MV-4-11 (cell line): ENCODE results near the gene ATG5.

Experiments used
- DNase-seq: peaks from one replicate; lab custom pipeline; 2025; lab: John Stamatoyannopoulos, UW

Gene ATG5

DNA sequence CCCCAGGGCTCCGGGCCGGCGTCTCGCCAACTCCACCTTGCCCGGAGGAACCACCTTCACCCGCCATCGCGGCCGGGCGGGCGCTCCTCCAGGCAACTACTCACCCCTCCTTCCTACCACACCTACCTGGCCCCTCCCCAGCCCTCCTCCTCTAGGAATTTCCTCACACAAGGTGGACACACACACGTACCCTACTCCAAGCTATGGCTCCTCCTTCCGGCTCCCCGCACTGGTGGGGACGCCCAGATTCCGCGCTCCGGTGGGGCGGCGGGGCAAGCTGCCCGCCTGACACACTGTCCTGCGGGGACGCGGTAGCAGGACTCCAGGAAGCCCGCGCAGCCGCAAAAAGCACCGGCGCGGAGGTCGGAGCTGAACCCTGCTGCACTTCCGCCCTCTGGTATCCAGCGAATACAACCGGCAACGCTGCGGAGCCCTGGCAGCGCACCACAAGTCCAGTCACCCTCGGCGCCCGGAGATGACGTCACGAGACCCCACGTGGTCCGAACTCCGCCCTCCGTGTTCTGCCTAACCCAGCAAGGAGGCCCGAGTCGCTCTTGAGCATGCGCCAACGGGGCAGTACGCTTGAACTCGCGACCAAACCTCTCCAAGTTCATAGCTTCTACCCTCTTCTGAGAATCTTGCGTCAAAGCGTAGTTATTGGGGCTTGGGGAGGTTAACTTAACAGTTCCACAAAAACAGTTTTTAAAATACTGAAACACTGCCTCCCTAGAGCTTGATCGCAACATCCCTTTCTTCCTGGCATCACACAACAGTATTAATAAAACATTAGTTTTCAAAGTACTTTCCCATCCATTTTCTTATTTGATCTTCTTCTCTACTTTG lies at the start of gene ATG5:
TSS of gene ATG5 (minus strand) at position 425 of the 843 bp plus-strand sequence. CDS start 9,552 bp downstream, outside the sequence.
- DNase-seq: peak; percentile 99

GRCh38 chr6:106373502-106374239 lies 48.1 kb upstream of the ATG5 start:
- no peak for DNase-seq

- DNase-seq: no peak
Observed at GRCh38 chr6:106372838-106373501, 47.4 kb upstream of the ATG5 start.

DNA sequence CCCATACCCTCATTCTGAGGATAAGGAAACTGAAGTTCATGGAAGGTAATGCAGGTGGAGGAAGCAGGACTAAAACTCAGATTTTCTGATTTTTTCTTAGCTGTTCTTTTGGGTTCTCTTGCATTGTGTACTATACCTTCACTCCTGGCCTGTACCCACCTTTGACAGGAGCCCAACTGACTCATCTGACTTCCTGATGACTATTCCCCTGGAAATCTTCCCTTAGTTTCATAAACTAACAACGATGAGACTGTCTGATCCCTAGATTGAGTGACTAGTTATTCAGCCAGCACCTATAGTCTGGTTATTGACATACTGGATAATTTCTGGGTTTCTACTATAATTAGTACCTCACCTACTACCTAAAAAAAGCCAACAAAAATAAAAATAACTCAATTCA lies 45.1 kb upstream of the ATG5 start:
- DNase-seq: no peak

- no peak for DNase-seq
Observed at GRCh38 chr6:106369739-106370138, 44.2 kb upstream of the ATG5 start.

DNA sequence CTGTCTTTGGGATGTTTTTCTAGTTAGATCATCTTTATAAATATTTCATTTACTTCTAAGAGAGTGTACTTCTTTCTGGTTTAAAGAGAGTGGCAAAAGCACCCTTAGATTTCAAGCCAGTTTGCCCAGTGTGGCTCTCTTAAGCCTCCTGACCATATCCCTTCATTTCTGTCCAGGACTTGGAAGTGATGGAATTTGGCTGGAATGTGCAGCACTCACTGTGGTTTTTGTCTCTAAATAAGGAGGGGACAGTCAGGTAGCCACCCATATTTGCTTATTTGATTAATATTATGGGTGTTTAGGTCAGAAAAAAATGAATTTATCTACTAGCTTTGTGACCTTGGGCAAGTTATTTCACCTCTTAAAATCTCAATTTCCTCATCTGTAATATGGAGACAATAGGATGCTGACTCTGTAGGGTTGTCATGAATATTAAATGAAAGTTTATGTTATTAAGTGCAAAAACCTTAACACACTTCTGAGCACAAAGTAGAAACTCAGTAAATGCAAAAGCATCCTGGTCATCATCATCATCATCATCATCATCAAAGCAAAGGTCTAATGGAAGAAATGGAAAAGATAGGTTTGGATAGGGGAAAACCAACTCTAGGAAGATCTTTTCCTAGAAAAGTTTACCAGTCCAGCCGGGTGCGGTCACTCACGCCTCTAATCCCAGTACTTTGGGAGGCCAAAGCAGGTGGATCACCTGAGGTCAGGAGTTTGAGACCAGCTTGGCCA lies 38.0 kb upstream of the ATG5 start:
- no peak for DNase-seq

DNA sequence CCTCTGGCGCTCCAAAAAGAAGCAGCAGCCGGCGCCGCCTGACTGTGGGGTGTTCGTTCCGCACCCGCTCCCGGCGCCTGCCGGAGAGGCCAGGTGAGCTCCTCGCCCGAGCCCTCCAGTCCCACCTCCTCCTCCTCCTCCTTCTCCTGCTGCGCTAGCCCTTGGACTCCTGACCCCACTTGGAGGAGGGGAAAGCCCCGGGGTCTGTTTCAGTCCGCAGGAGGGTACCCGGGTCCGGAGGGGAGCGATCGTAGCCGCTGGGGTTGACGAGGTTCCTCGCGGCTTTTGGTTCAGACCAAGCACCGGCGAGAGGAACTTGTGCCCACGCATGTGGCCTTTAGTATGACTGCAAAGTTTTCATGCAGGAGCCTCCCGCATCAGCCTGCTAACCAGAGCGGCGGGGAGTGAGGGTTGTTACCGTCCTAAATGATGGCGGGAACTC lies 35.5 kb upstream of the ATG5 start:
- DNase-seq: no peak

- DNase-seq: no peak
Observed at GRCh38 chr6:106360410-106360988, 34.9 kb upstream of the ATG5 start, which contains the start of gene CRYBG1. Gene CRYBG1, plus strand, starts transcription at chr6:106360717. Its CDS starts 192 bp downstream, at chr6:106360909.

GRCh38 chr6:106359959-106360409 lies 34.4 kb upstream of the ATG5 start:
- DNase-seq: no peak

DNA sequence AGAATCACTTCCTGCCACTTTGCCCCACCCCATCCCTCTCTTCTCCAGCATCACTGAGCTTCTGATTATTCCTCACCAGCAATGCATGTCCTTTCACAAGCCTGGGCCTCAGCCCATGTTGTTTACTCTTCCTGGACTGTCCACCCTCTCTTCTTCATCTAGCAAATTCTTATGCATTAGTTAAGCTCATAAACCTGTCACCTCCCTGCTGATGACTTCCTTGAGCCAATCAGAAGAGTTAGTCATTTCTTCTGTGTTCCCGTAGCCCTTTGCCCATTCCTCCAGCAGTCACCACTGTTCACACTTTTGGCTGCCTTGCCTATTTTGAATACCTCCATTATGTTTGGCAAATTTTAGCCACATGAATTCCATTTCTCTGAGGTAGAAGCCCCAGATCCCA lies 30.8 kb upstream of the ATG5 start:
- DNase-seq: no peak

DNA sequence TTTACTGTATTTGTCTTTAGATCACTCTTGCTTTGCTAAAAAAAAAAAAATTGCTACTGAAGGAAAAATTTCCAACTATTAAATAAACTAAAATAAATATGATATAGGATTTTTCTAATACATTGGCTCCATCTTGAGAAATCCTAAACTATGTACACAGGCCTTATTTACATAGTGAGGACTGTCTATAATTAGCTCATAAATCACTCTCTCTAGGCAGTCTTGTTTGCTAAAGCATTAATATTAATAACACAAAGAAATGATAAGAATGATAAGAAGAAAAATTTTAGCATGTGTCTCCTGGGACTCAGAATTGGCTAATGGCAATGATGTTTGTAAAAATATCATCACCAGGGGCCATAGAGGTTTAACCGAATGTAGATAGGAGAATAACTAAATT lies 21.7 kb upstream of the ATG5 start:
- no peak for DNase-seq

- DNase-seq: peak; percentile 64
Observed at GRCh38 chr6:106339334-106340029, 13.9 kb upstream of the ATG5 start.

DNA sequence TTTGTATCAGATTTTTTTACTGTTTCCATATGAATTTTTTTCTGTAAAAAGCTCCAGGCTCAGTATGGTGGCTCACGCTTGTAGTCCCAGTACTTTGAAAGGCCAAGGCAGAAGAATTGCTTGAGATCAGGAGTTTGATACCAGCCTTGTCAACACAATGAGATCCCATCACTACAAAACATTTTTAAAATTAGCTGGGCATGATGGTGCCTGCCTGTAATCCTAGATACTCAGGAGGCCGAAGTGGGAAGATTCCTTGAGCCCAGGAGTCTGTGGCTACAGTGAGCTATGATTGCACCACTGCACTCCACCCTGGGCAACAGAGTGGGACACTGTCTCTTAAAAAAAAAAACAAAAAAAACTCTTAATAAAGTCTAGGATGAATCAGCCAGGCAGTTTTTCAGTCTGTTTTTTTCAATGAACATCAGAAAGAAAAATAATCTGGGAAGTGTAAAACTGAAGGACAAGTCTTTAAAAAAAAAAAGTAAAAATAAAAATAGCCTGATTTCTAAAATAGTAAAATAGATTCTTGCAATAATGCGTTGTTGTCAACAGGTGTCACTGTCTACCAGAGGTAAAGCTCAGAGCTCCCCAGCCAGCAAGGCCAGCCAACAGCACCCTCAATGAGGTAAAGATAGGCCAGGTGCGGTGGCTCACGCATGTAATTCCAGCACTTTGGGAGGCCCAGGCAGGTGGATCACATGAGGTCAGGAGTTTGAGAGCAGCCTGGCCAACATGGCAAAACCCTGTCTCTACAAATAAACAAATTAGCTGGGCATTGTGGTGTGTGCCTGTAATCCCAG lies 9.3 kb upstream of the ATG5 start:
- DNase-seq: peak; percentile 5

DNA sequence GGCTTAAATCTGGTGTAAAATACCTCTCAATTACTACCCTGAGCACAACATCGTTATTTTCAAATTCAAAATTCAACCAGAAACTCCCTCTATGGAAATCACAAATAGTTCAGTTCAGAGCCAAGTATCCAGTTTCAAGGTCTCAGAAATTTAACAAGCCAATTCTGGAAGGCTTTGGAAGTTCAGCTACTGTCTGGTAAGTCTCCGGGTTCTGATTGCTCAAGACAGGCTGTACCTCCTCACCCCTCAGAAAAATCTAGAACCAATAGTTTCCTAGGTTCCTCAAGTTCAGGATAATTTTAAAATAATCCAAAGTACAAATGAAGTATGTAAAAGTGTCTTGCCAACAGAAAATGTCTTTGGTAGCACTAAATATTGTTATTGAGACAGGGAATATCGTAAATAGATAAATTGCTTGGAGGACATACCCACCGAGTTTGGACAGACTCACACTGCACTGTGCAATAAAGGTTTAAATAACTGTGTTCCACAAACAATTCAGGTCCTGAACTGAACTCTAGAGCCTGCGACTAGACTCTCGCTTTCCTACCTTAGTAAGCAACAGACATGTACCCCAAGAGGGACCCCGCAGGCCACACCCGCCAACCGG lies 729 bp downstream of the ATG5 start:
- DNase-seq: peak; percentile 6

DNA sequence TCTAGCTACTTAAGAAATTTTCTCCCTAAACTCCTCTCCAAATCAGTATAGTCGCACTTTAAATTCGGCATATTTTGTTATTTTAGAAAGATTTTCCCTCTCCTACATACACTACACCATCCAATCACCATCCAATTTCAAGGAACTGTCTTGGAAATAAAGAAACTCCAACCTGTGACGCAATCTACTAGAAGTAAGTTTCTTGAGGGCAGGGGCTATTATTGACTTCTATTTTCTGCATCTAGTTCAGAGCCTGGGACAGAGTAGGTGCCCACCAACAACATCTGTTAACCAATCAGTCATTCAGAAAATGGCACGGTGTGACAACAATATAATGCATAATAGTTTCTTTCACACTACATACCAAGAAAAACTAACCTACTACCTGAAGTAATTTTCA lies 3.6 kb downstream of the ATG5 start:
- no peak for DNase-seq

- DNase-seq: peak; percentile 26
Observed at GRCh38 chr6:106318851-106319250, 6.7 kb downstream of the ATG5 start.

DNA sequence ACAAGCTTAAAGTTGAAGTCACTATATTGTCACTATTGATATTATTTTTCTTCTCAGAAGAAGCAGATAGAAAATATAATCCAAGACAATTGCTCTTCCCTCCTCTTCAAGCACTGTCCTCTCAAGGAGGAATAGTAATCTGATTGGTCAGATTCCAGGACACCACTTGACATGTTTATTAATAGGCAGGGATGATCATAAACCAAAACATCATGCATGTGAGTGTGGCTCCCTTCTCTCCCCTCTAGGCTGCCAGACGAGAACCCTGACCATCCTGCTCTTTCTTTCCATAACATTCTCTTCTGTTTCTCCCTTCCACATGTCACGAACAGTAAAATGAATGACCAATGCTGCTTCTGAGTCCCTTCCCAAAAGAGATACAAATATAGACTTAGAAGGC lies 7.5 kb downstream of the ATG5 start:
- DNase-seq: no peak

GRCh38 chr6:106316375-106316766 lies 9.2 kb downstream of the ATG5 start:
- DNase-seq: no peak

DNA sequence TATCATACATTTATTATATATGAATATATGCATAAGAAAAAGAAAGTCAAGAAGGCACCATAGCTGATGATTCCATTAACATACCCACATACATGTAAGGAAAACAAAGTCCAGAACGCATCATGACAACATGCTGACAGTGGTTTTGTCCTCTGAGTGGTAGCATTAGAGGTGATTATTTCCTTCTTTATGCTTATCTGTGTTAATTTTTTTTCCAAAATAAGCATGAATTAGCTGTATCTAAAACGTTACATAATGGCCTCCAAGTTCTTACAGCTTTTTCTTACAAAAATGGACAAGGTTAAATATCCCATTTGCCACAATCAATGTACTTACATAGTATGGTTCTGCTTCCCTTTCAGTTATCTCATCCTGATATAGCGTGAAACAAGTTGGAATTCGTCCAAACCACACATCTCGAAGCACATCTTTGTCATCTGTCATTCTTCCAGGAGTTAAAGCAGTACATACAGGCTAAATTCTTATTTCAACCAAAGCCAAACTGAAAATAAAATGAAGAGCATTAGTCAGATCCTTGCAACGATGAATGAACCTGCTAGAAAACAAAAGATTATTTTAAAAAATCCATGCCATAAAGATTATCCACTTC lies 9.7 kb downstream of the ATG5 start:
- peak; percentile 21 for DNase-seq
